AG04450 (cell line): ENCODE measurements around the gene BUB1. TPM values are rescaled to one million over a fixed set of nuclear protein-coding genes. Genes with fewer than 3 reads are reported as not detected.

ENCODE experiments used
- CTCF ChIA-PET: fragments of 300-600, 350-600 bp; formaldehyde crosslinking; extraction: SDS; loops from one replicate; lab custom pipeline; 2022; ENCODE audit warnings: antibody characterized with exemption, inconsistent platforms; lab: Charles Lee
- POLR2A ChIA-PET: fragments of 350-600 bp; formaldehyde crosslinking; extraction: SDS; loops from one replicate; lab custom pipeline; 2021; ENCODE audit warnings: antibody characterized with exemption, inconsistent platforms; lab: Yijun Ruan, JAX
- DNase-seq: peaks from one replicate; pipeline ENCODE4 v3.0.0-alpha.2; 2011; ENCODE audit warnings: low read depth, low spot score
- H3K27ac ChIP-seq: one replicate; pipeline ENCODE4 v1.5.1; 2012; ENCODE audit warnings: low read depth, low read length, control low read depth
- H3K27me3 ChIP-seq: one replicate; pipeline ENCODE4 v1.6.0; 2012; ENCODE audit warnings: low read length; ENCODE audit not compliant: control insufficient read depth, insufficient read depth
- H3K4me3 ChIP-seq: 2 replicates; pipeline ENCODE4 v1.5.1; 2011; ENCODE audit warnings: mild to moderate bottlenecking, low read depth, low read length, control low read depth
- H3K9me3 ChIP-seq: 2 replicates; pipeline ENCODE4 v1.5.1; 2012; ENCODE audit warnings: low read length; ENCODE audit not compliant: control insufficient read depth, insufficient read depth
- polyA plus RNA-seq: library from polyadenylated mRNA; depleted of rRNA; stranded (reverse); fragments of >200 nt; gene quantifications from 2 replicates; pipeline ENCODE4 v1.2.3, GENCODE V29; 2011
- TF ChIP-seq, protein P1 (sequence below): IDR thresholded peaks from 2 replicates; pipeline ENCODE4 v1.5.1; 2011; ENCODE audit warnings: low read depth, low read length, control low read depth, inconsistent platforms

Gene BUB1
- polyA plus RNA-seq, 1 experiment: 14.1 TPM

DNA sequence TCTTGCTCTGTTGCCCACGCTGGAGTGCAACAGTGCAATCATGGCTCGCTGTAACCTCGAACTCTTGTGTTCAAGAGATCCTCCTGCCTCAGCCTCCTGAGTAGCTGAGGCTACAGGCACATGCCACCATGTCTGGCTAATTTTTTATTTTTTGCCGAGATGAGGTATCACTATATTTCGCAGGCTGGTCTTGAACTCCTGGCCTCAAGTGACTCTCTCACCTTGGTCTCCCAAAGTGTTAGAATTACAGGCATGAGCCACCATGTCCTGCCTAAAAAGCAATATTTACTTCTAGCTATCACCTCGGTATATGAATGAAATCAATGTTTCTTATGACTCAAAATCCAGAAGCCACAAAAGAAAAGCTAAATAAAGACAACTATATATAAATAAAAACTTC, 2.2 kb downstream of the BUB1 start:
- peaks cover 10% of the 10 kb centered on the region for H3K27me3 ChIP-seq
- no peak for DNase-seq
- CTCF ChIA-PET: no interaction called here
- H3K4me3 ChIP-seq: no peak overlapping the region
- TF ChIP-seq, protein P1, sequence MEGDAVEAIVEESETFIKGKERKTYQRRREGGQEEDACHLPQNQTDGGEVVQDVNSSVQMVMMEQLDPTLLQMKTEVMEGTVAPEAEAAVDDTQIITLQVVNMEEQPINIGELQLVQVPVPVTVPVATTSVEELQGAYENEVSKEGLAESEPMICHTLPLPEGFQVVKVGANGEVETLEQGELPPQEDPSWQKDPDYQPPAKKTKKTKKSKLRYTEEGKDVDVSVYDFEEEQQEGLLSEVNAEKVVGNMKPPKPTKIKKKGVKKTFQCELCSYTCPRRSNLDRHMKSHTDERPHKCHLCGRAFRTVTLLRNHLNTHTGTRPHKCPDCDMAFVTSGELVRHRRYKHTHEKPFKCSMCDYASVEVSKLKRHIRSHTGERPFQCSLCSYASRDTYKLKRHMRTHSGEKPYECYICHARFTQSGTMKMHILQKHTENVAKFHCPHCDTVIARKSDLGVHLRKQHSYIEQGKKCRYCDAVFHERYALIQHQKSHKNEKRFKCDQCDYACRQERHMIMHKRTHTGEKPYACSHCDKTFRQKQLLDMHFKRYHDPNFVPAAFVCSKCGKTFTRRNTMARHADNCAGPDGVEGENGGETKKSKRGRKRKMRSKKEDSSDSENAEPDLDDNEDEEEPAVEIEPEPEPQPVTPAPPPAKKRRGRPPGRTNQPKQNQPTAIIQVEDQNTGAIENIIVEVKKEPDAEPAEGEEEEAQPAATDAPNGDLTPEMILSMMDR: no peak
- POLR2A ChIA-PET: no interaction called here
- H3K9me3 ChIP-seq: no peaks in the 10 kb centered on the region; the same call in 1 of the 2 replicates
- no peak overlapping the region for H3K27ac ChIP-seq

DNA sequence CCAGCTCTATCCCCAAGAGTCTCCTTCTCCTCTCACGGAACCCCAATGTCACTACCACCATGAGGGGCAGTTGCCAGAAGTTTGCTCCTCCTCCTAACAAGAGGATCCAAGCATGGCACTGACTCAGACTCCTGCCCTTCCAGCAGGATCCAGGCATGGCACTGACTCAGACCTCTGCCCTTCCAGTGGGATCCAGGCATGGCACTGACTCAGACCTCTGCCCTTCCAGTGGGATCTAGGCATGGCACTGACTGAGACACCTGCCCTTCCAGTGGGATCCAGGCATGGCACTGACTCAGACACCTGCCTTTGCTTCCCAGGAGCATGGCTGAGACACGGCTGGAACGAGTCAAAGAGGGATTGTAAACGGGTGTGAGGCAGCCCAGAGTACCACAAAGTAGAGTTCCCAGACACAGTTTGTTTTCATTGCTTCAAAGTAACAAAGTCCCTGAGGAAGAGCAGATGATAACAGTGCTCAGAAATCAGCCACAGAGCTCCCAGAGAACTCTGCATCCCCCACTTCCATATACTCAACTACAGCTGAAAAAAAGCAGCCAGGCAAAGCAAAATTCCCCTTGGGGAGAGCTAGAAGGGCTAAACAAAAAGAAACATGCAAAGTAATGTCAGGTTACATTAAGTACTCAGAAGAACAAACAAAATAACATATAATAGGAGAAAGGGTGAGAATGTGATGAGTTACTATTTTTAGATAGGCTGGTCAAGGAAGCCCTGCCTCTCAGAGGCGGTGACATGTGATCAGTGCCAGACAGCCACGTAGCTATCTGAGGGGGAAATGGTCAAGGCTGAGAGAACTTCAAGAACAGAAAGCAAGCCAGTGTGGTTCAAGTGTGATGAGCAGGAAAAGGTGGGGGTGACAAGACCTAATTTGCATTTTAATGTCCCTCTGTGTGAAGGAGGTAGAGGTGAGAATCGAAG, 3.0 kb downstream of the BUB1 start:
- POLR2A ChIA-PET: no interaction called here
- DNase-seq: no peak
- H3K27ac ChIP-seq: no peak overlapping the region

DNA sequence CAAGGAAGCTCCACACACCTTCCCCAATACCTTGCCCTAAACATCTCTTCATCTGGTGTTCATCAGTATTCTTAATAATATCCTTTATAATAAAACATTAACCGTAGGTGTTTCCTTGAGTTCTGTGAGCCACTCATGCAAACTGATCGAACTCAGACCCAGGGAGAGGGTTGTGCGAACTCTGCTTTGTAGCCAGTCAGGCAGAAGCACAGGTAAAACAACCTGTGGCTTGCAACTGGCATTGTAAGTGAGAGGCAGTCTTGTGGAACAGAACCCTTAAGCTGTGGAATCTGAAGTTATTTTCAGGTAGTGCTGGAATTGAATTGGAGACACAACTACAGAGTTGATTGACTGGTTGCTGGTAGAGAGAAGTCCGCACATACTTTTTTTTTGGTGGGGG, 4.7 kb downstream of the BUB1 start:
- Histone ChIP-seq H3K4me3 (no peak overlapping the region), H3K27ac (no peak overlapping the region), H3K9me3 (no peaks in the 10 kb centered on the region; the same call in 1 of the 2 replicates), H3K27me3 (no peaks in the 10 kb centered on the region)
- ChIA-PET CTCF (no interaction called here), POLR2A (no interaction called here)
- DNase-seq: no peak
- TF ChIP-seq, protein P1: no peak

More for the DNA sequence above, 3.0 kb downstream of the BUB1 start:
- Histone ChIP-seq H3K27me3 (peaks cover 2% of the 10 kb centered on the region), H3K4me3 (no peak overlapping the region), H3K9me3 (no peaks in the 10 kb centered on the region; the same call in 1 of the 2 replicates)
- TF ChIP-seq, protein P1: no peak
- CTCF ChIA-PET: interaction anchor here (0.7 kb wide), 1 partner anchor 468 kb away, joined by 3 read pairs; no protein-coding TSS in a partner anchor

DNA sequence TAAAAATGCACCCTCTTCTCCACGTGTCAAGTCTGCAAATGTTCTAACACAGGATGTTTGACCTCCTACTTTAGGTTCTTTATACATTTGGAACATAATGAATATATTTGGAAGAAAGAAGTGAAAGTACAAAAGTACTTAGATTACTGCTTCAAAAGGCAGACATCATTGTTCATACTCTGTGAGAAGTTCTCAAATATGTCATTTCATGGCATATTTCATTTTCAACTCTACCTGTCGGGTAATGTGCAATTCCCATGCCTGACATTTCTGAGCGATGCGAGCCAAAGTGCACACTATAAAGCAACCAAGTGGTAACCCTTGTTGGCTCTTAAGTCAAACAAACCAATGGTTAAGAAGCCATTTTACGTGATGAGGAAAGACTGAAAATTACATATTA, 7.0 kb downstream of the BUB1 start:
- no peak for DNase-seq
- ChIA-PET POLR2A (no interaction called here), CTCF (no interaction called here)
- H3K27ac ChIP-seq: no peak overlapping the region
- no peak overlapping the region for H3K4me3 ChIP-seq
- no peaks in the 10 kb centered on the region for H3K27me3 ChIP-seq
- H3K9me3 ChIP-seq: no peaks in the 10 kb centered on the region
- TF ChIP-seq, protein P1: no peak

DNA sequence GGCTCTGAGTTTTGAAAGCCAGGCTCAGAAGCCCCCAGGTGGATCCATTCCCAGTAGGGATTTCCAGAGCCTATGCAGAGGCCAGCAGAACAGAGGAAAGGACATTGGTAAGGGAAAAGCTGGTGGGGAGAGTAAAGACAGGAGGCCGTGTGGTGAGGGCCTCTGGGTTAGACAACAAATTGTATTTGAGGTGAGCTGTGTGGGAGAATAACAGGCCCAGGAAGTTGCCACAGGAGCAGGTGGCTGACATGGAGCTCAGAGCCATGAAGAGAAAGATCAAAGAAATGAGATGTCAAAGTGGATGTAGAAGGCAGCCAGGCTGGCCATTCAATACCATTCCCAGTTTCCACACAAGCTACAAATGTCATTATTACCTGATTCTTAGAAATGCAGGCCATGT, 8.8 kb downstream of the BUB1 start:
- CTCF ChIA-PET: no interaction called here
- POLR2A ChIA-PET: no interaction called here
- no peaks in the 10 kb centered on the region for H3K27me3 ChIP-seq
- H3K27ac ChIP-seq: no peak overlapping the region
- H3K4me3 ChIP-seq: no peak overlapping the region
- TF ChIP-seq, protein P1: no peak
- DNase-seq: no peak
- H3K9me3 ChIP-seq: no peaks in the 10 kb centered on the region
